Thyroid gland (tissue), 4 donors: Measurements from ENCODE around the gene DDC.

Source experiments
- POLR2A ChIP-seq, 2 donors: fragments of 450-650 bp; IDR thresholded peaks; one replicate each; pipeline ENCODE4 v1.6.1; 2017; ENCODE audit warnings: antibody characterized with exemption in 2 of 2, mild to moderate bottlenecking in 2 of 2, moderate library complexity in 1 of 2
- TF ChIP-seq, protein P1 (sequence below), 6 experiments: fragments of 200-600 bp in 3 of 6; fragments of 450-650 bp in 3 of 6; sonication (generic) in 3 of 6; IDR thresholded peaks; one replicate each; pipeline ENCODE4 v1.5.1; 2016 to 2019; ENCODE audit warnings: antibody characterized with exemption in 6 of 6, mild to moderate bottlenecking in 2 of 6, inconsistent platforms in 1 of 6, moderate library complexity in 1 of 6

DNA sequence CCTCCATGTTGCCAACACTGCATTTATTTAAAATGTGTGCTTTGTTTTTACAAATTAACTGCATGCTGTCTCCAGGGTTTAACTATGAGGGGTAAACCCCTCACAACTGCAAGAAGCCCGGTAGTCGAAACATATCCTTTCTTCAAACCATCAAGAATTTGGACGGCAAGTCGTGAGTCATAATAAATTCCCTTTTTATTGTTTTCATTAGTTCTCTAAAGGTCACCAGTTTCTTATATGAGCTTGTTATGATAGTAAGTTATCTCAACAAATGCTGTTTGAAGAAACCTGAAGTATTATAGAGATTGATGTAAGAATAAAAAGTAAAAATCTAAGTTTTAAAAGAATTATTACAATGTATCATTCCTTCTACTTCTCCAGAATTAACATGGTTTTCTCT lies 102.8 kb downstream of the DDC start:
- no peak for TF ChIP-seq POLR2A (IDR thresholded peaks at IDR 0.05)
- TF ChIP-seq, protein P1, sequence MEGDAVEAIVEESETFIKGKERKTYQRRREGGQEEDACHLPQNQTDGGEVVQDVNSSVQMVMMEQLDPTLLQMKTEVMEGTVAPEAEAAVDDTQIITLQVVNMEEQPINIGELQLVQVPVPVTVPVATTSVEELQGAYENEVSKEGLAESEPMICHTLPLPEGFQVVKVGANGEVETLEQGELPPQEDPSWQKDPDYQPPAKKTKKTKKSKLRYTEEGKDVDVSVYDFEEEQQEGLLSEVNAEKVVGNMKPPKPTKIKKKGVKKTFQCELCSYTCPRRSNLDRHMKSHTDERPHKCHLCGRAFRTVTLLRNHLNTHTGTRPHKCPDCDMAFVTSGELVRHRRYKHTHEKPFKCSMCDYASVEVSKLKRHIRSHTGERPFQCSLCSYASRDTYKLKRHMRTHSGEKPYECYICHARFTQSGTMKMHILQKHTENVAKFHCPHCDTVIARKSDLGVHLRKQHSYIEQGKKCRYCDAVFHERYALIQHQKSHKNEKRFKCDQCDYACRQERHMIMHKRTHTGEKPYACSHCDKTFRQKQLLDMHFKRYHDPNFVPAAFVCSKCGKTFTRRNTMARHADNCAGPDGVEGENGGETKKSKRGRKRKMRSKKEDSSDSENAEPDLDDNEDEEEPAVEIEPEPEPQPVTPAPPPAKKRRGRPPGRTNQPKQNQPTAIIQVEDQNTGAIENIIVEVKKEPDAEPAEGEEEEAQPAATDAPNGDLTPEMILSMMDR (IDR thresholded peaks at IDR 0.05): no peak
